Measurements from ENCODE around the gene MAPK1.

MAPK1 gene

GRCh38 chr22:21761994-21762680, 105.3 kb downstream of the MAPK1 start:
- Histone ChIP-seq H3F3A (ENCODE audit: insufficient read depth) (no peaks in the 10 kb centered on the region), H2AFZ (ENCODE audit: low read depth, low read length, severe bottlenecking) (no peak overlapping the region), H3K4me2 (ENCODE audit: low read depth, low read length, poor library complexity, severe bottlenecking) (no peak overlapping the region), H3K9me2 (replicated peaks; ENCODE audit: insufficient read depth, low read length) (no peaks in the 10 kb centered on the region), H4K20me1 (ENCODE audit: low read depth, low read length) (no peaks in the 10 kb centered on the region), H3K27ac (ENCODE audit: low read depth, low read length) (no peak overlapping the region), H3K36me3 (ENCODE audit: low read length) (no peaks in the 10 kb centered on the region), H3K4me3 (ENCODE audit: insufficient read depth, low read length, poor library complexity, severe bottlenecking) (no peak overlapping the region), H3K27me3 (ENCODE audit: low read length) (no peaks in the 10 kb centered on the region), H3K79me2 (ENCODE audit: insufficient read depth, low read length) (no peaks in the 10 kb centered on the region), H3K9ac (ENCODE audit: low read length) (no peak overlapping the region), H3K9me3 (ENCODE audit: insufficient read depth, low read length) (no peaks in the 10 kb centered on the region)
- TF ChIP-seq CTCF (IDR thresholded peaks at IDR 0.05; ENCODE audit: insufficient read depth, low read length, poor library complexity, severe bottlenecking) (no peak), EZH2phosphoT487 (conservative IDR thresholded peaks at IDR 0.05; ENCODE audit: low read length) (no peak)

GRCh38 chr22:21761086-21761485, 106.4 kb downstream of the MAPK1 start:
- no peak overlapping the region for H3K9ac ChIP-seq (ENCODE audit: low read length)
- no peak for TF ChIP-seq EZH2phosphoT487 (conservative IDR thresholded peaks at IDR 0.05; ENCODE audit: low read length)
- TF ChIP-seq CTCF (IDR thresholded peaks at IDR 0.05; ENCODE audit: insufficient read depth, low read length, poor library complexity, severe bottlenecking) = no peak
- H3K4me3 ChIP-seq (ENCODE audit: insufficient read depth, low read length, poor library complexity, severe bottlenecking) = no peak overlapping the region
- no peak overlapping the region for H3K4me2 ChIP-seq (ENCODE audit: low read depth, low read length, poor library complexity, severe bottlenecking)
- H3K27me3 ChIP-seq (ENCODE audit: low read length) = no peaks in the 10 kb centered on the region
- no peaks in the 10 kb centered on the region for H3K9me2 ChIP-seq (replicated peaks; ENCODE audit: insufficient read depth, low read length)
- H3K36me3 ChIP-seq (ENCODE audit: low read length) = no peaks in the 10 kb centered on the region
- H3K27ac ChIP-seq (ENCODE audit: low read depth, low read length) = no peak overlapping the region
- no peaks in the 10 kb centered on the region for H3K79me2 ChIP-seq (ENCODE audit: insufficient read depth, low read length)
- no peaks in the 10 kb centered on the region for H4K20me1 ChIP-seq (ENCODE audit: low read depth, low read length)
- no peaks in the 10 kb centered on the region for H3F3A ChIP-seq (ENCODE audit: insufficient read depth)
- no peaks in the 10 kb centered on the region for H3K9me3 ChIP-seq (ENCODE audit: insufficient read depth, low read length)
- no peak overlapping the region for H2AFZ ChIP-seq (ENCODE audit: low read depth, low read length, severe bottlenecking)

GRCh38 chr22:21760640-21761039, 106.8 kb downstream of the MAPK1 start:
- H3K9me3 ChIP-seq (ENCODE audit: insufficient read depth, low read length) = no peaks in the 10 kb centered on the region
- no peaks in the 10 kb centered on the region for H3K79me2 ChIP-seq (ENCODE audit: insufficient read depth, low read length)
- TF ChIP-seq EZH2phosphoT487 (conservative IDR thresholded peaks at IDR 0.05; ENCODE audit: low read length) = no peak
- TF ChIP-seq CTCF (IDR thresholded peaks at IDR 0.05; ENCODE audit: insufficient read depth, low read length, poor library complexity, severe bottlenecking) = no peak
- H3K36me3 ChIP-seq (ENCODE audit: low read length) = no peaks in the 10 kb centered on the region
- no peak overlapping the region for H3K4me3 ChIP-seq (ENCODE audit: insufficient read depth, low read length, poor library complexity, severe bottlenecking)
- no peaks in the 10 kb centered on the region for H3F3A ChIP-seq (ENCODE audit: insufficient read depth)
- no peaks in the 10 kb centered on the region for H3K27me3 ChIP-seq (ENCODE audit: low read length)
- no peaks in the 10 kb centered on the region for H4K20me1 ChIP-seq (ENCODE audit: low read depth, low read length)
- H3K9me2 ChIP-seq (replicated peaks; ENCODE audit: insufficient read depth, low read length) = no peaks in the 10 kb centered on the region
- no peak overlapping the region for H3K9ac ChIP-seq (ENCODE audit: low read length)
- no peak overlapping the region for H3K4me2 ChIP-seq (ENCODE audit: low read depth, low read length, poor library complexity, severe bottlenecking)
- no peak overlapping the region for H2AFZ ChIP-seq (ENCODE audit: low read depth, low read length, severe bottlenecking)
- no peak overlapping the region for H3K27ac ChIP-seq (ENCODE audit: low read depth, low read length)
